GM12875 (cell line): Measurements from ENCODE around the gene MAML3.
A peak's percentile ranks its signal among the peaks of the same experiment; 100 is the strongest.

ENCODE experiments used
- H3K4me3 ChIP-seq: one replicate; pipeline ENCODE4 v1.5.1; 2011; ENCODE audit warnings: low read depth, low read length, control low read depth
- TF ChIP-seq, protein P1 (sequence below): IDR thresholded peaks from 2 replicates; pipeline ENCODE4 v1.5.1; 2011; ENCODE audit warnings: low read depth, mild to moderate bottlenecking, control low read depth, inconsistent platforms, low read length, moderate library complexity, borderline replicate concordance; ENCODE audit not compliant: insufficient read depth

Gene MAML3

GRCh38 chr4:139986689-139987501, 167.1 kb downstream of the MAML3 start:
- TF ChIP-seq, protein P1, sequence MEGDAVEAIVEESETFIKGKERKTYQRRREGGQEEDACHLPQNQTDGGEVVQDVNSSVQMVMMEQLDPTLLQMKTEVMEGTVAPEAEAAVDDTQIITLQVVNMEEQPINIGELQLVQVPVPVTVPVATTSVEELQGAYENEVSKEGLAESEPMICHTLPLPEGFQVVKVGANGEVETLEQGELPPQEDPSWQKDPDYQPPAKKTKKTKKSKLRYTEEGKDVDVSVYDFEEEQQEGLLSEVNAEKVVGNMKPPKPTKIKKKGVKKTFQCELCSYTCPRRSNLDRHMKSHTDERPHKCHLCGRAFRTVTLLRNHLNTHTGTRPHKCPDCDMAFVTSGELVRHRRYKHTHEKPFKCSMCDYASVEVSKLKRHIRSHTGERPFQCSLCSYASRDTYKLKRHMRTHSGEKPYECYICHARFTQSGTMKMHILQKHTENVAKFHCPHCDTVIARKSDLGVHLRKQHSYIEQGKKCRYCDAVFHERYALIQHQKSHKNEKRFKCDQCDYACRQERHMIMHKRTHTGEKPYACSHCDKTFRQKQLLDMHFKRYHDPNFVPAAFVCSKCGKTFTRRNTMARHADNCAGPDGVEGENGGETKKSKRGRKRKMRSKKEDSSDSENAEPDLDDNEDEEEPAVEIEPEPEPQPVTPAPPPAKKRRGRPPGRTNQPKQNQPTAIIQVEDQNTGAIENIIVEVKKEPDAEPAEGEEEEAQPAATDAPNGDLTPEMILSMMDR, result no peak
- no peak overlapping the region for H3K4me3 ChIP-seq

GRCh38 chr4:139986106-139986505, 167.9 kb downstream of the MAML3 start:
- TF ChIP-seq, protein P1, result no peak
- no peak overlapping the region for H3K4me3 ChIP-seq

DNA sequence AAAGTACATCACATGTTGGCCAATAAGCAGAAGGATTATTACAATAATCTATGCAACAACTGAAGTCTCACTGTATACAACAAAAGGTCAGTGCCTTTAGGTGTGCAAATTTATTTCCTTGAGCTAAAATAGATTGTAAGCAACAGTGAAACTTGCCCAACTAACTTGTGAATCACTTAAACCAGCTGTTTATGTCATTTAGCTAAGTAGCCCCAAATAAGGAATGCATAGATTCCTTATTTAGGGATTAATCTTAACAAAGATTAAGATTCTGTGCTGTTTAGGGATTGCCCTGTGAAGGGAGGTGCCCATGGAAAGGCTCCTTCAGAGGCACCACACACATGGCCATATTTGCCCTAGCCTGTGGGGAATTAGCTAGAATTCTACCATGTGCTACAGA, 168.6 kb downstream of the MAML3 start:
- TF ChIP-seq, protein P1, result no peak
- no peak overlapping the region for H3K4me3 ChIP-seq

- H3K4me3 ChIP-seq, result no peak overlapping the region
- TF ChIP-seq, protein P1, result no peak
These were observed 169.5 kb downstream of the MAML3 start for GRCh38 chr4:139984471-139984870.

GRCh38 chr4:139978692-139979091, 175.3 kb downstream of the MAML3 start:
- TF ChIP-seq, protein P1, result no peak

GRCh38 chr4:139977838-139978609, 176.0 kb downstream of the MAML3 start:
- peak overlapping the region; percentile 27 for H3K4me3 ChIP-seq
- TF ChIP-seq, protein P1, result no peak

More at GRCh38 chr4:139978692-139979091, 175.3 kb downstream of the MAML3 start:
- peak overlapping the region; percentile 27 for H3K4me3 ChIP-seq
